SK-N-SH treated with all-trans-retinoic acid at 6 μM for 48 hours (cell line): ENCODE results near the gene MMP24.
"Not testable (repeated sequence)": the region's sequence is repeated elsewhere in the genome, so short reads cannot be mapped to it uniquely, and the experiment has no call there.

Experiments
- ARNTL ChIP-seq: fragments of 450-650 bp; formaldehyde crosslinking; IDR thresholded peaks from 2 replicates; pipeline ENCODE4 v1.5.0; 2020; ENCODE audit warnings: low read depth, mild to moderate bottlenecking, moderate library complexity, borderline replicate concordance
- CREB5 ChIP-seq: fragments of 250-450 bp; sonication (Bioruptor Pico); IDR thresholded peaks from 2 replicates; pipeline ENCODE4 v1.5.1; 2020; ENCODE audit warnings: low read depth, mild to moderate bottlenecking, moderate library complexity
- CSRNP3 ChIP-seq: fragments of 250-450 bp; sonication (Bioruptor Pico); IDR thresholded peaks from 2 replicates; pipeline ENCODE4 v1.5.1; 2021; ENCODE audit warnings: mild to moderate bottlenecking, moderate library complexity
- ISL1 ChIP-seq: fragments of 250-450 bp; sonication (Bioruptor Pico); IDR thresholded peaks from 2 replicates; pipeline ENCODE4 v2.1.2; 2022; ENCODE audit warnings: mild to moderate bottlenecking, moderate library complexity
- PATZ1 ChIP-seq: fragments of 250-450 bp; sonication (Bioruptor Pico); IDR thresholded peaks from 2 replicates; pipeline ENCODE4 v1.8.0; 2020; ENCODE audit warnings: mild to moderate bottlenecking, moderate library complexity, borderline replicate concordance
- PPARA ChIP-seq: fragments of 250-450 bp; sonication (Bioruptor Pico); IDR thresholded peaks from 2 replicates; pipeline ENCODE4 v1.5.0; 2020; ENCODE audit warnings: mild to moderate bottlenecking, borderline replicate concordance
- RARB ChIP-seq: fragments of 250-450 bp; sonication (Bioruptor Pico); IDR thresholded peaks from 2 replicates; pipeline ENCODE4 v1.8.0; 2021; ENCODE audit warnings: mild to moderate bottlenecking, moderate library complexity
- SNAI2 ChIP-seq: fragments of 250-450 bp; sonication (Bioruptor Pico); IDR thresholded peaks from 2 replicates; pipeline ENCODE4 v1.5.0; 2020; ENCODE audit warnings: mild to moderate bottlenecking, moderate library complexity
- TCF4 ChIP-seq: fragments of 250-450 bp; sonication (Bioruptor Pico); IDR thresholded peaks from 2 replicates; pipeline ENCODE4 v1.8.0; 2021; ENCODE audit warnings: mild to moderate bottlenecking, moderate library complexity, borderline replicate concordance
- TOX ChIP-seq: fragments of 250-450 bp; sonication (Bioruptor Pico); IDR thresholded peaks from 2 replicates; pipeline ENCODE4 v1.8.0; 2021; ENCODE audit warnings: mild to moderate bottlenecking, moderate library complexity, borderline replicate concordance
- TSHZ2 ChIP-seq: fragments of 250-450 bp; sonication (Bioruptor Pico); IDR thresholded peaks from 2 replicates; pipeline ENCODE4 v1.5.0; 2020; ENCODE audit warnings: mild to moderate bottlenecking, moderate library complexity
- ZNF70 ChIP-seq: fragments of 450-650 bp; formaldehyde crosslinking; IDR thresholded peaks from 2 replicates; pipeline ENCODE4 v1.5.0; 2020; ENCODE audit warnings: mild to moderate bottlenecking, moderate library complexity
- ZNF8 ChIP-seq: fragments of 450-650 bp; formaldehyde crosslinking; IDR thresholded peaks from 2 replicates; pipeline ENCODE4 v1.5.0; 2020; ENCODE audit warnings: mild to moderate bottlenecking, moderate library complexity

- not testable (repeated sequence) for TF ChIP-seq TOX; ZNF8 (CRISPR knock-in tag); ISL1 (CRISPR knock-in tag); PPARA (CRISPR knock-in tag); ARNTL (CRISPR knock-in tag); RARB (CRISPR knock-in tag); SNAI2 (CRISPR knock-in tag); CREB5 (CRISPR knock-in tag); PATZ1 (CRISPR knock-in tag); ZNF70 (CRISPR knock-in tag); TCF4 (CRISPR knock-in tag); TSHZ2 (CRISPR knock-in tag); CSRNP3 (CRISPR knock-in tag)
Observed at GRCh38 chr20:35201467-35201866, 25.0 kb upstream of the MMP24 start.
